Right atrium auricular region (tissue), 2 donors: ENCODE results near the gene PRRC2B. TPM values are rescaled to one million over a fixed set of nuclear protein-coding genes. Genes with fewer than 3 reads are reported as not detected.
A peak's percentile ranks its signal among the peaks of the same experiment; 100 is the strongest.
"Not testable (repeated sequence)": the region's sequence is repeated elsewhere in the genome, so short reads cannot be mapped to it uniquely, and the experiment has no call there.

Source experiments
- DNase-seq: peaks from one replicate; pipeline ENCODE4 v3.0.0-alpha.2; 2019; ENCODE audit warnings: low spot score
- H3K27ac ChIP-seq, 2 donors: fragments of 200-600 bp; sonication (generic); 1 replicate in 1 of 2; 2 replicates in 1 of 2; pipeline ENCODE4 v1.5.1; 2016 to 2019
- H3K27me3 ChIP-seq, 2 donors: fragments of 200-600 bp; sonication (generic); one replicate each; pipeline versions ENCODE4 v1.5.1 to v1.6.0; 2017 to 2019
- H3K36me3 ChIP-seq: fragments of 200-600 bp; sonication (generic); one replicate; pipeline ENCODE4 v1.5.1; 2016
- H3K4me1 ChIP-seq, 2 donors: fragments of 200-600 bp; sonication (generic); one replicate each; pipeline versions ENCODE4 v1.5.1 to v1.6.0; 2017 to 2019
- H3K4me3 ChIP-seq, 2 donors: fragments of 200-600 bp; sonication (generic); 1 replicate in 1 of 2; 2 replicates in 1 of 2; pipeline ENCODE4 v1.5.1; 2017 to 2019; ENCODE audit warnings: mild to moderate bottlenecking in 1 of 2, moderate library complexity in 1 of 2
- H3K9me3 ChIP-seq, 2 donors: fragments of 200-600 bp; sonication (generic); one replicate each; pipeline ENCODE4 v1.5.1; 2019
- total RNA-seq, 2 donors: library from RNA; depleted of rRNA; stranded (reverse); fragments of >200 nt; gene quantifications; one replicate each; pipeline ENCODE4 v1.1.0, GENCODE V29; 2016
- TF ChIP-seq, protein P1 (sequence below), 2 donors: fragments of 200-600 bp; sonication (generic); IDR thresholded peaks; one replicate each; pipeline ENCODE4 v1.5.1; 2019; ENCODE audit warnings: antibody characterized with exemption in 2 of 2

The PRRC2B gene
- total RNA-seq, 2 donors from 2014 or later = 76.7 to 120 TPM

DNA sequence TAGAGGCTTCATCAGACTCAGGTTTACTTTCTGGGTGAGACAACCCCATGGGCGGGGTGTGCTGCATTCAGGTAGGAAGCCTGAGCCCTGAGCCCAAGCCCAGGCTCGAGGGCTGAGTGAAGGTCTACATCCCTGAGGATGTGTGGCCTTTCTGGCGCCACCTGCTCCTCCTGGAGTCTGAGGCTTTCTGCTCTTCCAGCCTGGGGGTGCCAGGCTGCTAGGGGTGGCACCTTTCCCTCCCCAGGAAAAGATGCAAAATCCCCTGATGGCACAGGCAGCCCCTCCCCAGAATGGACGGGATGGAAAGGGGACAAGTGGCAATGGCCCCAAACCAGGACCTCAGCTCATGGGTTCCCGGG lies 44.4 kb upstream of the PRRC2B start:
- peak overlapping the region in 1 of 2 donors; percentile 42 for H3K4me3 ChIP-seq
- H3K27ac ChIP-seq = no peak overlapping the region
- no peak for DNase-seq
- H3K36me3 ChIP-seq = no peaks in the 10 kb centered on the region
- H3K27me3 ChIP-seq = no peaks in the 10 kb centered on the region
- no peaks in the 10 kb centered on the region for H3K9me3 ChIP-seq
- H3K4me1 ChIP-seq = peaks cover 0 to 10% of the 10 kb centered on the region in 2 donors
- TF ChIP-seq, protein P1, sequence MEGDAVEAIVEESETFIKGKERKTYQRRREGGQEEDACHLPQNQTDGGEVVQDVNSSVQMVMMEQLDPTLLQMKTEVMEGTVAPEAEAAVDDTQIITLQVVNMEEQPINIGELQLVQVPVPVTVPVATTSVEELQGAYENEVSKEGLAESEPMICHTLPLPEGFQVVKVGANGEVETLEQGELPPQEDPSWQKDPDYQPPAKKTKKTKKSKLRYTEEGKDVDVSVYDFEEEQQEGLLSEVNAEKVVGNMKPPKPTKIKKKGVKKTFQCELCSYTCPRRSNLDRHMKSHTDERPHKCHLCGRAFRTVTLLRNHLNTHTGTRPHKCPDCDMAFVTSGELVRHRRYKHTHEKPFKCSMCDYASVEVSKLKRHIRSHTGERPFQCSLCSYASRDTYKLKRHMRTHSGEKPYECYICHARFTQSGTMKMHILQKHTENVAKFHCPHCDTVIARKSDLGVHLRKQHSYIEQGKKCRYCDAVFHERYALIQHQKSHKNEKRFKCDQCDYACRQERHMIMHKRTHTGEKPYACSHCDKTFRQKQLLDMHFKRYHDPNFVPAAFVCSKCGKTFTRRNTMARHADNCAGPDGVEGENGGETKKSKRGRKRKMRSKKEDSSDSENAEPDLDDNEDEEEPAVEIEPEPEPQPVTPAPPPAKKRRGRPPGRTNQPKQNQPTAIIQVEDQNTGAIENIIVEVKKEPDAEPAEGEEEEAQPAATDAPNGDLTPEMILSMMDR (IDR thresholded peaks at IDR 0.05) = no peak

DNA sequence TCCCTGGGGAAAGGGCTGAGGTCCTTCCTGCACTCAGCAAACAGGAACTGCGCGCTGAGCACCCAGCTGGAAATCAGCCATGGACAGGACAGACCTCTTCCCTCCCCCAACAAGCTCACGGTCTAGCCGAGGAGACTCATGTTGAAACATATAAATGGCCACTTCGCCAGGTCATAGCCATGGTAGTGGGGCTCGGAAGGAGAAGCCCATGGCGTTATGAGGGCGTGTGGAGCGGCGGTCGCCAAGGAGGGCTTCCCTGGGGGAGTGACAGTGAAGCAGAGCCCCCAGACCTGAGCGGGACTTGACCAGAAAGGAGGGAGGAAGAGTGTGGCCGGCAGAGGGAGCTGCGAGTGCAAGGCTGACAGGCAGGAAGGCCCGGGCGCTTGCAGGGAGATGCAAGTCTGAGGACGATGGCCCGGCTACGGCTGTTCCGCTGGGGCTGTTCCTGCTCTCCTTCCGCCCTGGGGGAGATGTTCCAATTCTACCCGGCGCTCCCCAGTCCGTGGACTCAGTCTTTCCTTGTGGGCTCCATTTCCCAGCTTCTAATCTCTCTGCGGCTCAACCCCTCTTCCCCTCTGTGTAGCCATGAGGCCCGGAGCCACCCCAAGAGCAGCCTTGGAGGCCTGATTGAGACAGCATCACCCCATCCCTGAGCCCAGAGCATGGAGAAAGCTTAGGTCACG lies 43.9 kb upstream of the PRRC2B start:
- peak; percentile 91 for DNase-seq
- Histone ChIP-seq H3K36me3 (no peaks in the 10 kb centered on the region), H3K27me3 (no peaks in the 10 kb centered on the region), H3K9me3 (no peaks in the 10 kb centered on the region), H3K4me1 (peaks cover 0 to 10% of the 10 kb centered on the region in 2 donors), H3K4me3 (peak overlapping the region in 1 of 2 donors; percentile 42), H3K27ac (no peak overlapping the region)
- TF ChIP-seq, protein P1 (IDR thresholded peaks at IDR 0.05) = peak; percentile 69 to 88

DNA sequence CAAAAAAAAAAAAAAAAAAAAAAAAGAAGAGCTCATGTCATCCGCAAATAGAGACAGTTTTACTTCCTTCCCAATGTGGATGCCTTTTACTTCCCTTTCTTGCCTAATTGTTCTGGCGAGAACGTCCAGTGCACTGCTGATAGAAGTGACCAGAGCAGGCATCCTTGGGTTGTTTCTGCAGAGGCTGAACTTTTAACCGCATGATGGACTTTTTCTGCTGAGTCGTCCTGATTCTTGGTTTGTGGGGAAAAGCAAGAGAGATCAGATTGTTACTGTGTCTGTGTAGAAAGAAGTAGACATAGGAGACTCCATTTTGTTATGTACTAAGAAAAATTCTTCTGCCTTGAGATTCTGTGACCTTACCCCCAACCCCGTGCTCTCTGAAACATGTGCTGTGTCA lies 37.4 kb upstream of the PRRC2B start:
- DNase-seq = not testable (repeated sequence)

DNA sequence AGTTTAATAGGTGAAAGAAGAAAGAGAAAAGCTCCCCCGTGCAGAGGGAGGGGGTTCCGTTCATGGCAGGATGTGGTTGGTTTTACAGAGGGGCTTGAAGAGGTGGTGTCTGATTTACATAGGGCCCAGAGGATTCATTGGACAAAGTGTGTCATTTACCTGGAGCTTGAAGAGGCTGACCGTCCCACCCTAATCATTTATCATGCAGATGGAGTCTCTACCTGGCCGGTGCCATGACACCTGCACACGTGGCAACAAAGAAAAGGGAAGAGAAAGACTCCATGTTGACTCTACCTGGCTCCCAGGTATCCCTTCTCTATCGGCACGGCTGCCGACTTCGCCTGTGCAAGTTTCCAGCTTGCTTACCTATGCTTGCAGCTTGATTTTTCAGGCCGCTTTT lies 35.3 kb upstream of the PRRC2B start:
- Histone ChIP-seq H3K27me3 (no peaks in the 10 kb centered on the region), H3K4me1 (peaks cover 0 to 11% of the 10 kb centered on the region in 2 donors), H3K36me3 (no peaks in the 10 kb centered on the region), H3K9me3 (no peaks in the 10 kb centered on the region), H3K4me3 (no peak overlapping the region), H3K27ac (no peak overlapping the region)
- no peak for DNase-seq
- TF ChIP-seq, protein P1 (IDR thresholded peaks at IDR 0.05) = no peak

More for the DNA sequence above, 37.4 kb upstream of the PRRC2B start:
- not testable (repeated sequence) for H3K27ac ChIP-seq, H3K27me3 ChIP-seq, H3K4me1 ChIP-seq, H3K36me3 ChIP-seq, H3K4me3 ChIP-seq, H3K9me3 ChIP-seq

DNA sequence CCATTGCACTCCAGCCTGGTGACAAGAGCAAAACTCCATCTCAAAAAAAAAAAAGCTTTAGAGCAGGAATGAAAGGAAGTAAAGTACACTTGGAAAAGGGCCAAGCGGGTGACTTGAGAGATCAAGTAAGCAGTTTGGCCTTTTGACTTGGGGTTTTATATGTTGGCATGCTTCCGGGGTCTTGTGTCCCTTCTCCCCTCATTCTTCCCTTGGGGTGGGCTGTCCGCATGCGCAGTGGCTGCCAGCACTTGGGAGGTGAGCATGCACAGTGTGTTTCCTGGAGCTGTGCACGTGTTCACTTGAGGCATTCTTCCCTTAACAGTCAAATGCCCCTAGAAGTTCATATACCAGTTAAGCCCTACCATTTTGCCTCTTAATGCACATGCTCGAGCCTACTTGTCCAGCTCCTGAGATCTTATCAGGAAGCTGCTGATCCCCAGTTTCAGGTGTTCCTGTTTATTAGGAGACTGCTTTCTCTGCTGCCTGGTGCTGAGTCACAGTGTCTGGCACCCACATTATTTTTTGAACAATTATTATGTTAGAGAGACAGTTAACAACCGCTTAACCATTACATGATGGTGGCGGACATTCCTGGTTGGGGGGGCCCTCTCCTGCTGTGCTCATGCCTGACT lies 32.6 kb upstream of the PRRC2B start:
- H3K27me3 ChIP-seq = no peaks in the 10 kb centered on the region
- H3K9me3 ChIP-seq = no peaks in the 10 kb centered on the region
- no peak overlapping the region for H3K27ac ChIP-seq
- TF ChIP-seq, protein P1 (IDR thresholded peaks at IDR 0.05) = no peak
- DNase-seq = no peak
- H3K36me3 ChIP-seq = no peaks in the 10 kb centered on the region
- peaks cover 0 to 11% of the 10 kb centered on the region in 2 donors for H3K4me1 ChIP-seq
- H3K4me3 ChIP-seq = no peak overlapping the region

DNA sequence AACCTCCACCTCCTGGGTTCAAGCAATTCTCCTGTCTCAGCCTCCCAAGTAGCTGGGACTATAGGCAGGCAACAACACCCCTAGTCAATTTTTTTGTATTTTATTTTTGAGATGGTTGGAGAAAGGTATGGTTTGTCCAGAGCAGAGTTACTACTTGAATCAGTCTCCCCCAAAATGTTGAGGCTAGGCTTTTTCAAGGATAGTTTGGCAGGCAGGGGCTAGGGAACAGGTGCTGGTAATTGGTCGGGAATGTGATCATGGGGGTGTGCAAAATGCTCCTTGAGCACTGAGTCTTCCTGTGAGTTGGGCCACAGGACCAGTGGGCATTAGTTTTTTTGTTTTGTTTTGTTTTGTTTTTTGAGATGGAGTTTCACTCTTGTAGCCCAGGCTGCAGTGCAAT lies 28.3 kb upstream of the PRRC2B start:
- Histone ChIP-seq H3K4me3 (no peak overlapping the region), H3K27ac (no peak overlapping the region), H3K36me3 (no peaks in the 10 kb centered on the region), H3K4me1 (peaks cover 0 to 18% of the 10 kb centered on the region in 2 donors), H3K9me3 (no peaks in the 10 kb centered on the region), H3K27me3 (no peaks in the 10 kb centered on the region)
- TF ChIP-seq, protein P1 (IDR thresholded peaks at IDR 0.05) = no peak
- no peak for DNase-seq
